ENCODE data around the gene JUP. TPM values are rescaled to one million over a fixed set of nuclear protein-coding genes. Genes with fewer than 3 reads are reported as not detected.

The JUP gene
- total RNA-seq, 2 experiments from 2014 or later = 0.35 to 0.45 TPM

DNA sequence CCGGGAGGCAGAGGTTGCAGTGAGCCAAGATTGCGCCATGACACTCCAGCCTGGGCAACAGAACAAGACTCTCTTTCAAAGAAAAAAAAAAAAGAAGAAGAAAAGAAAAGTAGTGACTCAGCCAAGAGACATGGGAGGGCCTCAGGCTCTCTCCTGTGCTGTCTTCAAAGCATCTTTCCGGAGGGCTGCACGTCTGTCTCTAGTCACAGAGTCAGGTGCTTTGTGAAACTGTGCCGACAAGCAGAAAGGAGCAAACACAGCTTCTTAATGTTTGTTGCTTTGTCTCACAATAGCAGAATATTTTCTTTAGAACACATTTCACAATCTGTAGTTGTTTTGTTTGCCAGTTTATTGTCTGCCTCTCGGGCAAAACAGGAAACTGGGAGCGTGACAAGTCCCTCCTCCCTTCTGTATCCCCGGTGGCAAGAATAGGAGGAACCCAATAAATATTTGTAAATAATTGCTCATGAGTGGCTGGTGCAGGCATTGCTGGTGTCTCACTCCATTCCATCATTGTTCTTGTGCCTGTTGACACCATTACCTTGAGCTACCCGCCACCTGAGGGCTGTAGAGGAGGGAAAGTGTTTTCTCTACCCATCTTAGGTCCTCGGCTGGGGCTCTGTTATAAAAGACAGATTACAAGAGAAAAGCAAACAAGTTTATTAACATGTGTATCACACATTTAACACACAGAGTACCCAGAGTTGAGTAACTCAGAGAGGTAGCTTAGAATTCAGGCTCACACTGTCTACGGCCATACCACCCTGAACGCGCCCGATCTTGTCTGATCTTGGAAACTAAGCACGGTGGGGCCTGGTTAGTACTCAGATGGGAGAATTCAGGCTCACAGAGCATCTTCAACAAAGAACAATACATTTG, 68.9 kb downstream of the JUP start:
- Mint-ChIP-seq H3K27ac (no peak overlapping the region), H3K27me3 (peaks cover 4% of the 10 kb centered on the region), H3K9me3 (no peaks in the 10 kb centered on the region), H3K4me1 (peaks cover 13% of the 10 kb centered on the region), H3K4me3 (no peak overlapping the region), H3K36me3 (ENCODE audit: low read depth) (no peaks in the 10 kb centered on the region)
- ChIA-PET POLR2A (interaction anchor here (1.5 to 2.0 kb wide), 2 partner anchors 28 to 29 kb away, joined by 5 to 8 read pairs; partner anchors contain the start of gene EIF1), CTCF (interaction anchor here (0.9 to 1.6 kb wide), 4 partner anchors 20 to 94 kb away, joined by 3 to 4 read pairs (median 3); partner anchors contain the start of gene P3H4)
- peak; percentile 25 for DNase-seq

DNA sequence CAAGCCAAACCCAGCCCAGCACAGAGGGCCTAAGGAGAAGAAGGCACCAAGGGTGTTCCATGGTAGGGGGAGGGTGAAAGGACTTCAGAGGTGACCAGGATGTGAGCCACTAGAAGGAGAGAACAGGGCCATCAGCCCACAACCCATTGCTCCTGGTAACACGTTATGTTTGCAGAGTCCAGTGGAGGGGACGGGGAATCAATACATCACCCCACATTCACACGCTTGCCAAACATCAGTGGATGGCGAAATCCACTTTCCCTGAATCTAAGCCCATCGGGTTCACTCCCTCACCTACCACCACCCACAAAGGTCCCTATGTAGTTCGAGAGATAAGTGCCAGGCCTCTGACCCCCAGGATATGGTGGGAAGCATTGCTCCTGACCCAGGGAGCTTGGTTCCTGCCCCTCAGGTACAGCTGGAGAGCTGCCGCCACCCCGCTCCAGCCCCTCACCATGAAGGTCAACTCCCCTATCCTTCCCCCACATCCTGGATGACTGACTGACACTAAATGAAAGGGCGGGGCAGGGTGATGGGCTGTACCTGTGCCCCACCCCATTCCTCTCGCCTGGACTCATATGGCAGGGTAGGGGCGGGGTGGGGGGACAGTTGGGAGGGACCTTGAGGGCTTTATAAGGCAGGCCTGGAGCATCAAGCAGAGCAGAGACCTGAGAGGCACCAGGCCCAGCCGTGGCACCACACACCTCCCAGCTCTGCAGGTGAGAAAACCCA, 74.7 kb downstream of the JUP start, which contains the start of gene GAST:
Gene GAST (plus strand): TSS at position 663 of the 732 bp plus-strand sequence. CDS start 3,106 bp downstream, outside the sequence.
- H3K27me3 Mint-ChIP-seq = peaks cover 23% of the 10 kb centered on the region
- no peak within 1 kb of the TSS for H3K4me3 Mint-ChIP-seq
- H3K4me1 Mint-ChIP-seq = peaks cover 5% of the 10 kb centered on the region
- CTCF ChIA-PET = no interaction called here
- H3K36me3 Mint-ChIP-seq (ENCODE audit: low read depth) = no peaks in the 10 kb centered on the region
- no peak for DNase-seq
- no peaks in the 10 kb centered on the region for H3K9me3 Mint-ChIP-seq
- no peak within 1 kb of the TSS for H3K27ac Mint-ChIP-seq
- POLR2A ChIA-PET = interaction anchor here (1.2 to 3.4 kb wide), 2 partner anchors 20 to 23 kb away, joined by 3 to 11 read pairs; partner anchors contain the start of gene EIF1

DNA sequence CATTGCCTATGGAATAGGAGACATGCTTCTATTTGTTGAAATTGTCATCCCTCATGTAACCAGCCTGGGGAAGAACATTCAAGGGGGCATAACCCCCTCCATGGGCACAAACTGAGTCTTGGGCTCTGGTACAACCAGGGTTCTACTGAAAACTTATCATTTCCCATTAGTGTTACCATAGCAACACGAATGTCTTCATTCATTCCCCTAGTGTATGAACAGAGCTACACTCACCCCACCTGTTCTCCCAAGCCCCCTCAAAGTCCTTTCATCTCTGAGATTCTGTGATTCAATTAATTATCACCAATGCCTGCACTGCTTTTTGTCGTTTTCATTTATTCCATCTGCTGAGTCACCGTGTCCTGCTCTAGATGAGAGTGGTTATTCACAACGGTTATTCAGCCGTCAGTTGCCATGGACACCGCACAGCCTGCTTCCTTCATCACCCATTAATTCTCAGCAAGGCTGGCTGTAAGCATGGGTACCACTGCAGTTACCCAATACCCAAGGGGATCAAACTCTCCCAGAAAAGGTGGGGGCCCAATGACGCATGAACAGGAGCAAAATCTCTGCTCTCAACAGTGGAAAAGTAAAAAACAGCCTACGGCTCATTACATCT, 75.9 kb downstream of the JUP start:
- peak; percentile 27 for DNase-seq
- Mint-ChIP-seq H3K36me3 (ENCODE audit: low read depth) (no peaks in the 10 kb centered on the region), H3K27me3 (peaks cover 21% of the 10 kb centered on the region), H3K27ac (no peak overlapping the region), H3K4me3 (no peak overlapping the region), H3K9me3 (no peaks in the 10 kb centered on the region), H3K4me1 (peaks cover 4% of the 10 kb centered on the region)
- CTCF ChIA-PET = no interaction called here
- POLR2A ChIA-PET = interaction anchor here (3.4 kb wide), 1 partner anchor 22 kb away, joined by 11 read pairs; the partner anchor contains the start of gene EIF1

DNA sequence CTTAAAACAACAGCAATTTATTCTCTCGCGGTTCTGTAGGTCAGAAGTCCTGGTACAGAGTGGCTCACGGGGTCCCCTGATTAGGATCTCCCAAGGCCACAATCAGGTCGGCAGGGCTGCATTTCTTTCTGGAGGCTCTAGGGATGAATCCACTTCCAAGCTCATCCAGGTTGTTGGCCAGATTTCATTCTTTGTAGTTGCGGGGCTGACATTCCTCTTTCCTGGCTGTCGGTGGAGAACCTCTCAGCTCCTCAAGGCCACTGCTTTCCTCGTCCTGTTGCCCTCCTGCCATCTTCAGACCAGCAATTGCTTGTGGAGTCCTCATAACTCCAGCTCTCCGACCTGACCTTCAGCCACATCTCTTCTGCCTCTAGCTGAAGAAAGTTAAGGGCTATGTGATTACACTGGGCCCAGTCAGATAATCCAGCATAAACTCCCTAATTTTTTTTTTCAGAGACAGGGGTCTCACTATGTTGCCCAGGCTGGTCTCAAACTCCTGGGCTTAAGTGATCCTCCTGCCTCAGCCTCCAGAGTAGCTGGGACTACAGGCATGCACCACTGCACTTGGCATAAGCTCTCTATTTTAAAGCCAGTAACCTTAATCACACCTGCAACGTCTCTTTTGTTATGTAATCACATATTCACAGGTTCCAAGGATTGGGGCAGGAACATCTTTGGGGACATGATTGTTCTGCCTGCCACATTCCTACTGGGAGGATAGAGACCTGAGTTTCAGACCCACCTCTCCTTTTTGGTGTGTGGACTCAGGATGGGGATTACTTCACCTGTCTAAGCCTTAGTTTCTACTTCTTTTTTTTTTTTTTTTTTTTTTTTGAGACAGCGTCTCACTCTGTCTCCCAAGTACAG, 78.5 kb downstream of the JUP start:
- Mint-ChIP-seq H3K27ac (no peak overlapping the region), H3K27me3 (peaks cover 29% of the 10 kb centered on the region), H3K9me3 (no peaks in the 10 kb centered on the region), H3K4me3 (no peak overlapping the region), H3K4me1 (peaks cover 4% of the 10 kb centered on the region), H3K36me3 (ENCODE audit: low read depth) (no peaks in the 10 kb centered on the region)
- no peak for DNase-seq
- POLR2A ChIA-PET = interaction anchor here (1.4 to 2.5 kb wide), 2 partner anchors 16 to 19 kb away, joined by 9 to 10 read pairs; partner anchors contain the start of gene EIF1
- CTCF ChIA-PET = interaction anchor here (1.1 to 3.8 kb wide), 3 partner anchors 12 to 94 kb away, joined by 3 to 23 read pairs (median 4); no protein-coding TSS in a partner anchor

DNA sequence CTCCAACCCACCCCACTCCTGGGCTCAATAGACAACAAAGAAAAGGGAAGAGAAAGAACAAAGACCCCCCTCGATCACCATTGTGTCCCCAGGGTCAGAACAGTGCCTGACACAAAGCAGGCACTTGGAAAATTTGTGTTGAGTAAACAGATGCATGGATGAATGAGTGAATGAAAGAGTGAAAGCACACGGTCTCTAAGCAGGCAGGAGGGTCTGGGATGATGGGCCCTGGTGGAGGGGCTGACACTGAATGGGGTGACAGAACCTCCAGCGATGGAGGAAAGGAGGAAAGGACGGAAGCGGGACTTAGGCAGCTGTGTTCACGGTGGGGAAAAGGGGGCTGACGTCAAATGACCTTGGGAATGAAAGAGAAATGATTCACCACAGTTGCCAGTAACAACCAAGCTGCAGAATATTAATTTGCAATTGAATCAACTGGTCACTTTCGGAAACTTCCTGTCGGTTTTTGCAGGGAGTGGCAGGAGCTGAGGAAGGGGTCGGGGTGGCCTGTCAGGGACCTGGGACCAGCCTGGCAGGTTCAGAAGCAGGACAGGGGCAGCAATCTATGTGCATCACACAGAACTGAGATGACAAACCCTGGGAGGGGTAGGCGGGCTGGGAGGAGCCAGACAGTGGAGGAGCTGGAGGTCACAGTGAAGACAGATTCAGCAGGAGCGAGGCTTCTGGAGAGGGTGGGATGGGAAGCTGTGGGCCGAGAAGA, 81.1 kb downstream of the JUP start:
- DNase-seq = no peak
- CTCF ChIA-PET = interaction anchor here (0.6 to 1.6 kb wide), 4 partner anchors 10 to 56 kb away, joined by 3 to 6 read pairs (median 6); no protein-coding TSS in a partner anchor
- Mint-ChIP-seq H3K9me3 (no peaks in the 10 kb centered on the region), H3K4me1 (no peaks in the 10 kb centered on the region), H3K27me3 (peaks cover 19% of the 10 kb centered on the region), H3K27ac (no peak overlapping the region), H3K4me3 (no peak overlapping the region), H3K36me3 (ENCODE audit: low read depth) (no peaks in the 10 kb centered on the region)
- POLR2A ChIA-PET = interaction anchor here (1.0 to 2.5 kb wide), 4 partner anchors 13 to 17 kb away, joined by 3 to 9 read pairs (median 4); partner anchors contain the start of gene EIF1

Other genes starting within 250 kb of the JUP start
- gene KRT9, start 214.7 kb downstream of the JUP start, total RNA-seq = not detected
- gene KRT14, start 199.8 kb downstream of the JUP start, total RNA-seq = not detected
- gene KRT16, start 173.9 kb downstream of the JUP start, total RNA-seq = not detected
- gene KRT17, start 162.1 kb downstream of the JUP start, total RNA-seq = not detected
- gene EIF1, start 97.8 kb downstream of the JUP start, total RNA-seq = 100 to 1,000 TPM; 933 to 950 TPM
- not detected for gene GAST, start 74.4 kb downstream of the JUP start, total RNA-seq
- gene HAP1, start 52.1 kb downstream of the JUP start, total RNA-seq = under 1 TPM; 0.05 TPM
- 1 to 10 TPM; 1.8 to 1.9 TPM for gene P3H4, start 25.2 kb upstream of the JUP start, total RNA-seq
- not detected for gene FKBP10, start 26.3 kb upstream of the JUP start, total RNA-seq
- 10 to 100 TPM; 16.1 to 19.0 TPM for gene NT5C3B, start 49.5 kb upstream of the JUP start, total RNA-seq
- not detected for gene KLHL10, start 51.1 kb upstream of the JUP start, total RNA-seq
- gene KLHL11, start 78.7 kb upstream of the JUP start, total RNA-seq = 10 to 100 TPM; 13.9 to 14.4 TPM
- 100 to 1,000 TPM; 177 to 183 TPM for gene ACLY, start 132.2 kb upstream of the JUP start, total RNA-seq
- gene ODAD4, start 143.9 kb upstream of the JUP start, total RNA-seq = 1 to 10 TPM; 1.7 to 2.0 TPM
- 10 to 100 TPM; 89.8 to 91.0 TPM for gene CNP, start 180.1 kb upstream of the JUP start, total RNA-seq
- gene DNAJC7, start 230.7 kb upstream of the JUP start, total RNA-seq = 10 to 100 TPM; 88.7 to 95.1 TPM
- 10 to 100 TPM; 21.3 to 22.7 TPM for gene NKIRAS2, start 233.4 kb upstream of the JUP start, total RNA-seq